ENCODE results near the gene CEP97.
"Not testable (repeated sequence)": the region's sequence is repeated elsewhere in the genome, so short reads cannot be mapped to it uniquely, and the experiment has no call there.

- TF ChIP-seq, protein P1, sequence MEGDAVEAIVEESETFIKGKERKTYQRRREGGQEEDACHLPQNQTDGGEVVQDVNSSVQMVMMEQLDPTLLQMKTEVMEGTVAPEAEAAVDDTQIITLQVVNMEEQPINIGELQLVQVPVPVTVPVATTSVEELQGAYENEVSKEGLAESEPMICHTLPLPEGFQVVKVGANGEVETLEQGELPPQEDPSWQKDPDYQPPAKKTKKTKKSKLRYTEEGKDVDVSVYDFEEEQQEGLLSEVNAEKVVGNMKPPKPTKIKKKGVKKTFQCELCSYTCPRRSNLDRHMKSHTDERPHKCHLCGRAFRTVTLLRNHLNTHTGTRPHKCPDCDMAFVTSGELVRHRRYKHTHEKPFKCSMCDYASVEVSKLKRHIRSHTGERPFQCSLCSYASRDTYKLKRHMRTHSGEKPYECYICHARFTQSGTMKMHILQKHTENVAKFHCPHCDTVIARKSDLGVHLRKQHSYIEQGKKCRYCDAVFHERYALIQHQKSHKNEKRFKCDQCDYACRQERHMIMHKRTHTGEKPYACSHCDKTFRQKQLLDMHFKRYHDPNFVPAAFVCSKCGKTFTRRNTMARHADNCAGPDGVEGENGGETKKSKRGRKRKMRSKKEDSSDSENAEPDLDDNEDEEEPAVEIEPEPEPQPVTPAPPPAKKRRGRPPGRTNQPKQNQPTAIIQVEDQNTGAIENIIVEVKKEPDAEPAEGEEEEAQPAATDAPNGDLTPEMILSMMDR (IDR thresholded peaks at IDR 0.05): not testable (repeated sequence)
- TF ChIP-seq EZH2 (IDR thresholded peaks at IDR 0.05; ENCODE audit: borderline replicate concordance, insufficient read depth, low read depth, low read length, poor library complexity, severe bottlenecking): not testable (repeated sequence)
These were observed 32.4 kb upstream of the CEP97 start for GRCh38 chr3:101691685-101692671.

All from B cell (primary cell).